CD14-positive monocyte (primary cell): Measurements from ENCODE around the gene DIS3L. TPM values are rescaled to one million over a fixed set of nuclear protein-coding genes. Genes with fewer than 3 reads are reported as not detected.
A peak's percentile ranks its signal among the peaks of the same experiment; 100 is the strongest.
"Not testable (repeated sequence)": the region's sequence is repeated elsewhere in the genome, so short reads cannot be mapped to it uniquely, and the experiment has no call there.

Experiments
- DNase-seq, 3 donors: peaks; one replicate each; pipeline ENCODE4 v3.0.0-alpha.2; 2011 to 2022
- H2AFZ ChIP-seq: 2 replicates; pipeline ENCODE4 v1.6.0; 2012; ENCODE audit warnings: mild to moderate bottlenecking, low read depth, low read length, inconsistent platforms; ENCODE audit not compliant: insufficient read depth, poor library complexity, severe bottlenecking
- H3K27ac ChIP-seq, 2 donors: 1 replicate in 1 of 2; 2 replicates in 1 of 2; pipeline ENCODE4 v1.5.1; 2012 to 2013; ENCODE audit warnings: low read length in 2 of 2, control low read depth in 1 of 2, inconsistent platforms in 1 of 2, low read depth in 1 of 2, mild to moderate bottlenecking in 1 of 2
- H3K27me3 ChIP-seq, 2 donors: one replicate each; pipeline versions ENCODE4 v1.6.0 to v1.6.1; 2011 to 2013; ENCODE audit warnings: low read length in 2 of 2; ENCODE audit not compliant: control insufficient read depth in 2 of 2, insufficient read depth in 2 of 2
- H3K36me3 ChIP-seq, 2 donors: replicated peaks in 1 of 2; 1 replicate in 1 of 2; 2 replicates in 1 of 2; pipeline versions ENCODE4 v1.5.1 to v1.6.1; 2012 to 2013; ENCODE audit warnings: low read length in 2 of 2, control low read depth in 1 of 2, inconsistent platforms in 1 of 2, mild to moderate bottlenecking in 1 of 2; ENCODE audit not compliant: insufficient read depth in 2 of 2, control insufficient read depth in 1 of 2
- H3K4me1 ChIP-seq, 2 donors: 1 replicate in 1 of 2; 2 replicates in 1 of 2; pipeline versions ENCODE4 v1.5.1 to v1.6.1; 2012 to 2013; ENCODE audit warnings: low read length in 2 of 2, control low read depth in 1 of 2, inconsistent platforms in 1 of 2, mild to moderate bottlenecking in 1 of 2, moderate library complexity in 1 of 2; ENCODE audit not compliant: insufficient read depth in 2 of 2, control insufficient read depth in 1 of 2
- H3K4me2 ChIP-seq: replicated peaks from 2 replicates; pipeline ENCODE3; 2012; ENCODE audit warnings: low read length, moderate library complexity, mild to moderate bottlenecking; ENCODE audit not compliant: poor library complexity, severe bottlenecking; ENCODE audit errors: extremely low read depth
- H3K4me3 ChIP-seq, 3 experiments: fragments of 200-600 bp in 1 of 3; sonication (generic) in 1 of 3; replicated peaks in 1 of 3; 1 replicate in 2 of 3; 2 replicates in 1 of 3; pipeline ENCODE4 v1.5.1; 2011 to 2013; ENCODE audit warnings: low read length in 3 of 3, mild to moderate bottlenecking in 3 of 3, control low read depth in 2 of 3, low read depth in 2 of 3, inconsistent platforms in 1 of 3, moderate library complexity in 1 of 3
- H3K79me2 ChIP-seq: 2 replicates; pipeline ENCODE4 v1.6.0; 2012; ENCODE audit warnings: mild to moderate bottlenecking, control low read depth, inconsistent platforms, low read length, moderate library complexity; ENCODE audit not compliant: insufficient read depth
- H3K9ac ChIP-seq: 2 replicates; pipeline ENCODE4 v1.6.0; 2017; ENCODE audit warnings: low read length, mild to moderate bottlenecking; ENCODE audit not compliant: insufficient read depth, poor library complexity, severe bottlenecking
- H3K9me3 ChIP-seq, 2 donors: replicated peaks in 1 of 2; 1 replicate in 1 of 2; 2 replicates in 1 of 2; pipeline versions ENCODE4 v1.5.1 to v1.6.1; 2012 to 2013; ENCODE audit warnings: low read length in 2 of 2, control low read depth in 1 of 2; ENCODE audit not compliant: control insufficient read depth in 1 of 2, insufficient read depth in 1 of 2
- H4K20me1 ChIP-seq: 2 replicates; pipeline ENCODE4 v1.6.0; 2012; ENCODE audit warnings: mild to moderate bottlenecking, low read length, control low read depth, moderate library complexity; ENCODE audit not compliant: insufficient read depth
- H3K27ac Mint-ChIP-seq, 7 donors: one replicate each; pipeline ENCODE4 v1.8.0; 2020; ENCODE audit warnings: mild to moderate bottlenecking in 7 of 7, mixed read lengths in 7 of 7, moderate library complexity in 6 of 7, inconsistent platforms in 2 of 7
- H3K27me3 Mint-ChIP-seq, 3 donors: one replicate each; pipeline ENCODE4 v1.8.0; 2021 to 2022; ENCODE audit warnings: low read depth in 3 of 3, mild to moderate bottlenecking in 3 of 3, mixed read lengths in 3 of 3, moderate library complexity in 3 of 3, inconsistent platforms in 1 of 3
- H3K36me3 Mint-ChIP-seq, 2 donors: one replicate each; pipeline ENCODE4 v1.8.0; 2020; ENCODE audit warnings: mixed read lengths in 2 of 2, inconsistent platforms in 1 of 2, mild to moderate bottlenecking in 1 of 2
- H3K4me1 Mint-ChIP-seq: one replicate; pipeline ENCODE4 v1.8.0; 2020; ENCODE audit warnings: mild to moderate bottlenecking, mixed read lengths
- H3K4me3 Mint-ChIP-seq, 2 donors: one replicate each; pipeline ENCODE4 v1.8.0; 2020; ENCODE audit warnings: mild to moderate bottlenecking in 2 of 2, mixed read lengths in 2 of 2, moderate library complexity in 1 of 2
- H3K9me3 Mint-ChIP-seq, 7 donors: one replicate each; pipeline ENCODE4 v1.8.0; 2020 to 2022; ENCODE audit warnings: mixed read lengths in 7 of 7, mild to moderate bottlenecking in 6 of 7, moderate library complexity in 6 of 7, inconsistent platforms in 2 of 7
- WGBS: methylation state at CpG from one replicate; pipeline ENCODE4 v1.1.5; 2013; ENCODE audit warnings: missing lambda C conversion rate; ENCODE audit not compliant: insufficient coverage; 5-methylcytosine and 5-hydroxymethylcytosine counted together
- intact Hi-C, 2 donors: fragments of 100-400 bp; cut with micrococcal nuclease; formaldehyde crosslinking; loops; one replicate each; pipeline versions ENCODE4 v1.15.0 to v1.15.1; 2023
- polyA plus RNA-seq, 3 donors: library from polyadenylated mRNA; depleted of rRNA in 1 of 3; unstranded in 2 of 3; stranded (reverse) in 1 of 3; fragments of 300-500 nt in 2 of 3; fragments of >200 nt in 1 of 3; fragmentation: Illumina TruSeq in 2 of 3; gene quantifications; 1 replicate in 2 of 3; 2 replicates in 1 of 3; pipeline ENCODE4 v1.2.3, GENCODE V29; 2012 to 2021
- TF ChIP-seq, protein P1 (sequence below): fragments of 200-600 bp; IDR thresholded peaks from one replicate; pipeline ENCODE4 v1.8.0; 2022; ENCODE audit warnings: antibody characterized with exemption, mild to moderate bottlenecking

Gene DIS3L
- polyA plus RNA-seq, 3 donors = 13.2 to 17.0 (median 13.6) TPM

DNA sequence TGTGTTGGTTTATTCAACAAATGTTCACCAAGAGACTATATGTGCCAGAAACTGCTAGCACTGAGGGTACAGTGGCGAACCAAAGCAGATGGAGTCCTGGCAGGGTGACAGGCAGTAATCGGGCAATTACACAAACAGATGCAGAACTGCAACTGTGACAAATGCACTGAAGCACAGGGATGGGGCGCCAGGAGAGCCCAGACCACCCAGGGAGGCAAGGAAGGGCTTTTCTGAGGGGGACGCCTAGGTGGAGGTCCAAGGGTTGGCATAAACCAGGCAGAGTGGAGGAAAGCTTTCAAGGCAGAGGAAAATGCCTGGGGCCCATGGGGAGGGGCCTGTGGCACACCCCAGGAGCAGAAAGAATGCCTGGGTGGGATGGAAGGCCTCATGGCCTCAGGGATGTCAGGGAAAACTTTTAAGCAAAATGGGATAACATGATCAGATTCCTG, 5.5 kb downstream of the DIS3L start:
- peaks cover 43% of the 10 kb centered on the region for H3K79me2 ChIP-seq
- intact Hi-C loops = no loop called here
- WGBS = 91% methylated on average over 4 of the region's 4 CpGs

DNA sequence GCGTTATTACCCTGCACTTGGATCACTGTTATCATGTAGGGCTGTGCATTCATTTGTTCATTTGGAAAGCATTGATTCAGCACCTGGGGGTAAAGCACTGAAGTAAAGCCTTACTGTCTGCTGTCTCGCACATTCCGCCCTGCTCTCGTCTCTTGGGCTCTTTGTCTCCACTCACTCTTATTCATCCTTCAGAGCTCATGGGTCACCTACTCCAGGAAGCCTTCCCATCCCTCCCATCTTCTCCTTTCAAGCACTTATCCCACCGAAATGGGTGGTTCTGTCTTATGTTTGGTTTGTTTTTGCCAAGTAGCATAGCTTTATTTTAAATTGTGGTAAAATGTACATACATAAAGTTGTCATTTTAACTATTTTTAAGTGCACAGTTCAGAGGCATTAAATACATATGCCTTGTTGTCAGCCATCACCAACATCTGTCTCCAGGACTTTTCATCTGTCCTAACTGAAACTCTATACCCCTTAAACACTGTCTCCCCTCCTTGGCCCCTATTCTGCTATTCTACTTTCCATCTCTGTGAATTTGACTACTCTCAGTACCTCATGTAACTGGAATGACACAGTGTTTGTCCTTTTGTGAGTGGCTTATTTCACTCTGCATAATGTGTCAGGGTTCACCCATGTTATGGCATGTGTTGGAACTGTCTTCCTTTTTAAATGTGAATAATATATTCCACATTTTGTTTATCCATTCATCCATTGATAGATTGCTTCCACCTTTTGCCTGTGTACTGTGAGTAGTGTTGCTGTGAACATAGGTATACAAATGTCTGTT, 9.3 kb downstream of the DIS3L start:
- peaks cover 13% of the 10 kb centered on the region for H3K79me2 ChIP-seq

More for the DNA sequence above, 5.5 kb downstream of the DIS3L start:
- Histone ChIP-seq H3K27ac (no peak overlapping the region), H3K4me3 (no peak overlapping the region), H3K4me1 (peaks cover 10 to 18% of the 10 kb centered on the region in 2 donors), H3K36me3 (peaks cover 25 to 51% of the 10 kb centered on the region in 2 donors), H3K9ac (no peak overlapping the region), H3K9me3 (no peaks in the 10 kb centered on the region), H3K27me3 (no peaks in the 10 kb centered on the region), H2AFZ (no peak overlapping the region), H4K20me1 (peaks cover 3% of the 10 kb centered on the region), H3K4me2 (no peak overlapping the region)
- Mint-ChIP-seq H3K9me3 (no peaks in the 10 kb centered on the region), H3K27ac (peak overlapping the region in 2 of 7 donors; percentile 32 to 42), H3K4me3 (no peak overlapping the region), H3K4me1 (peaks cover 18% of the 10 kb centered on the region), H3K27me3 (no peaks in the 10 kb centered on the region), H3K36me3 (peaks cover 36 to 44% of the 10 kb centered on the region in 2 donors)
- TF ChIP-seq, protein P1, sequence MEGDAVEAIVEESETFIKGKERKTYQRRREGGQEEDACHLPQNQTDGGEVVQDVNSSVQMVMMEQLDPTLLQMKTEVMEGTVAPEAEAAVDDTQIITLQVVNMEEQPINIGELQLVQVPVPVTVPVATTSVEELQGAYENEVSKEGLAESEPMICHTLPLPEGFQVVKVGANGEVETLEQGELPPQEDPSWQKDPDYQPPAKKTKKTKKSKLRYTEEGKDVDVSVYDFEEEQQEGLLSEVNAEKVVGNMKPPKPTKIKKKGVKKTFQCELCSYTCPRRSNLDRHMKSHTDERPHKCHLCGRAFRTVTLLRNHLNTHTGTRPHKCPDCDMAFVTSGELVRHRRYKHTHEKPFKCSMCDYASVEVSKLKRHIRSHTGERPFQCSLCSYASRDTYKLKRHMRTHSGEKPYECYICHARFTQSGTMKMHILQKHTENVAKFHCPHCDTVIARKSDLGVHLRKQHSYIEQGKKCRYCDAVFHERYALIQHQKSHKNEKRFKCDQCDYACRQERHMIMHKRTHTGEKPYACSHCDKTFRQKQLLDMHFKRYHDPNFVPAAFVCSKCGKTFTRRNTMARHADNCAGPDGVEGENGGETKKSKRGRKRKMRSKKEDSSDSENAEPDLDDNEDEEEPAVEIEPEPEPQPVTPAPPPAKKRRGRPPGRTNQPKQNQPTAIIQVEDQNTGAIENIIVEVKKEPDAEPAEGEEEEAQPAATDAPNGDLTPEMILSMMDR = no peak
- no peak for DNase-seq

DNA sequence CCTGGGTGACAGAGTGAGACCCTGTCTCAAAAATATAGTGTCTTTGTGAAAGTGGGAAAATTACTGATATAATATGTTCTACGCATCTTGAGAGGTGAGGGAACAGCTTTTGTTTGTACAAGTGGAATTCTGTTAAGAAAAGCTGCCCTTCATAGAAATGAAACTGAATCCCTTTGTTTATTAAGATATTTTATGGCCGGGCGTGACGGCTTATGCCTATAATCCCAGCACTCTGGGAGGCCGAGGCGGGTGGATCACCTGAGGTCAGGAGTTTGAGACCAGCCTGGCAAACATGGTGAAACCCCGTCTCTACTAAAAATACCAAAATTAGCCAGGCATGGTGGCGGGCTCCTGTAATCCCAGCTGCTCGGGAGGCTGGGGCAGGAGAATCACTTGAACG, 11.1 kb downstream of the DIS3L start:
- Mint-ChIP-seq H3K36me3 (peaks cover 58 to 81% of the 10 kb centered on the region in 2 donors), H3K27ac (peak overlapping the region in 1 of 7 donors; percentile 26)
- H3K9ac ChIP-seq, H3K27me3 ChIP-seq, H3K9me3 ChIP-seq, H3K27ac ChIP-seq, intact Hi-C loops, H4K20me1 ChIP-seq, H3K79me2 ChIP-seq, H2AFZ ChIP-seq, H3K9me3 Mint-ChIP-seq, H3K4me2 ChIP-seq, H3K4me1 ChIP-seq, H3K4me1 Mint-ChIP-seq, H3K27me3 Mint-ChIP-seq, DNase-seq, H3K4me3 Mint-ChIP-seq, H3K4me3 ChIP-seq: not testable (repeated sequence)
- peaks cover 46 to 72% of the 10 kb centered on the region in 2 donors for H3K36me3 ChIP-seq
- no CpG with 5 or more reads among the region's 10 CpGs for WGBS

More for the DNA sequence above, 9.3 kb downstream of the DIS3L start:
- H3K27me3 ChIP-seq = no peaks in the 10 kb centered on the region
- H2AFZ ChIP-seq = no peak overlapping the region
- 96% methylated on average over 4 of the region's 5 CpGs for WGBS
- H3K4me1 ChIP-seq = no peaks in the 10 kb centered on the region
- H3K4me1 Mint-ChIP-seq = no peaks in the 10 kb centered on the region
- H3K4me3 ChIP-seq = no peak overlapping the region
- no peak overlapping the region for H3K27ac Mint-ChIP-seq
- TF ChIP-seq, protein P1 = no peak
- H3K9ac ChIP-seq = no peak overlapping the region
- H3K27ac ChIP-seq = no peak overlapping the region
- H3K4me2 ChIP-seq = no peak overlapping the region
- H3K9me3 ChIP-seq = no peaks in the 10 kb centered on the region
- no peak for DNase-seq
- peaks cover 52 to 74% of the 10 kb centered on the region in 2 donors for H3K36me3 Mint-ChIP-seq
- H3K27me3 Mint-ChIP-seq = no peaks in the 10 kb centered on the region
- no peaks in the 10 kb centered on the region for H3K9me3 Mint-ChIP-seq
- peaks cover 36 to 72% of the 10 kb centered on the region in 2 donors for H3K36me3 ChIP-seq
- intact Hi-C loops = no loop called here
- H4K20me1 ChIP-seq = peaks cover 3% of the 10 kb centered on the region
- no peak overlapping the region for H3K4me3 Mint-ChIP-seq
